HG02981 (cell line): ENCODE results near the gene TFCP2L1.
"Not testable (repeated sequence)": the region's sequence is repeated elsewhere in the genome, so short reads cannot be mapped to it uniquely, and the experiment has no call there.

ENCODE experiments used
- ATAC-seq: cut with Tn5 transposase; IDR thresholded peaks from one replicate; pipeline ENCODE4 v1.9.1; 2021; ENCODE audit warnings: mild to moderate bottlenecking, moderate library complexity; ENCODE audit not compliant: unreplicated experiment

The TFCP2L1 gene

GRCh38 chr2:121227381-121228144 lies 57.4 kb downstream of the TFCP2L1 start:
- not testable (repeated sequence) for ATAC-seq

DNA sequence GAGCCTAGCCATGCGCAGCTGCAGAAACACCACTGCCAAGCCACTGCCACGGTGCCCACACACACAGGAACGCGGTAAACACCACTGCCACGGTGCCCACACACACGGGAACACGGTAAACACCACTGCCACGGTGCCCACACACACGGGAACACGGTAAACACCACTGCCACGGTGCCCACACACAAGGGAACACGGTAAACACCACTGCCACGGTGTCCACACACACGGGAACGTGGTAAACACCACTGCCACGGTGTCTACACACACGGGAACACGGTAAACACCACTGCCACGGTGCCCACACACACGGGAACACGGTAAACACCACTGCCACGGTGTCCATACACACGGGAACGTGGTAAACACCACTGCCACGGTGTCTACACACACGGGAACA lies 59.3 kb downstream of the TFCP2L1 start:
- ATAC-seq = not testable (repeated sequence)

DNA sequence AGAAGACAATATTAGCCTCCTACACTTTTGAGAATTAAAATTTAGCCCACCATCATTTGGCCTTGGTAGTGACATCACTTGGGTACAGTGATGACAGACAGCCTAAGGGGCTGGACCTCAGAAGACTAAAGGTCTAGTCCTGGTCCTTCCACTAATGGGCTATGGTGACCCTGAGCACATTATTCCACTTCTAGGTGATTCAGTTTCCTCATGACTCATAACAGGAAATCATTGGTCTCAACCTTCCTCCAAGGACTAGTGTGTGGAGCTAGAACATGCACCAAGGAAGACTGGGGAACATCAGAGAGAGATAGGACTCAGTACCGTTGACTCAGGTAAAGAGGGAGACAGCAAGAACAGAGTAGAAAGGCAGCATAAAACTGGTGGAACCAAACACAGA lies 64.0 kb downstream of the TFCP2L1 start:
- no peak for ATAC-seq

DNA sequence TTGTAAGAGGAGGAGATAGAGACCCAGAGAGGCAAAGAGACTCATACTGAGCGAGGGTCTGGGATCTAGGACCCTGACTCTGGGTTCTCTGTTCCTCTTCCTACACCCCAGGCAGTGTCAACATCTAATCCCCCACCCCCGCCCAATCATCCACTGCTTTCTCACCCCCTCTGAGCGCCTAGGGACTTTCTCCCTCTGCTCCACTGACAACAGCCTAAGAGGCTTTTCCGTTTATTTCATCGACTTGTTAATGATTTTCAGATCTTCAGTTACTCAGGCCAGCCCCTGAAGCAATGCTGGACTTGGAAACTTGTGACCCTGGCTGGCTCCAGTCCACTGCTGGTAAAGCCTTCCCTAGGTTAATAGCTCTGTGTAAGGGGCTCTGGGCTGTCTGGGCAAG lies 65.1 kb downstream of the TFCP2L1 start:
- no peak for ATAC-seq

- no peak for ATAC-seq
These were observed 66.5 kb downstream of the TFCP2L1 start for GRCh38 chr2:121218386-121218938.

DNA sequence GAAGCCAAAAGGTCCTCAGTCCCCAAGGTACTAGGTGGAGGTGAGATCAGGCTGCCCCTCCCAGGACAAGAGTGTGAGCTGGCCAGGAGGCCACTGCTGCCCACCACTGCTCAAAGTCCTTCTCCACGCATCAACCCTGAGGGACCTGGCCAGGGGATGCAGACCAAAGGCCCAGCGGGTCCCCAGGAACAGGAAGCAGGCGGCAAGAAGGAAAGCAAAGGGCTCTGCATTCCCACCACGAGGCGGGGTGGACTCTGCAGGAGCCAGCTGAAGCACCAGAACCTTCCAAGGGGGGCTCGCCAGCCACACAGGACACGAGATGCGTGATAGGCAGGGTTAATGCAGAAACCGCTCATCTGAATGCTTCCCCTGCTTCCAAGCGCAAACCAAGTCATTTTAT lies 67.4 kb downstream of the TFCP2L1 start:
- no peak for ATAC-seq

DNA sequence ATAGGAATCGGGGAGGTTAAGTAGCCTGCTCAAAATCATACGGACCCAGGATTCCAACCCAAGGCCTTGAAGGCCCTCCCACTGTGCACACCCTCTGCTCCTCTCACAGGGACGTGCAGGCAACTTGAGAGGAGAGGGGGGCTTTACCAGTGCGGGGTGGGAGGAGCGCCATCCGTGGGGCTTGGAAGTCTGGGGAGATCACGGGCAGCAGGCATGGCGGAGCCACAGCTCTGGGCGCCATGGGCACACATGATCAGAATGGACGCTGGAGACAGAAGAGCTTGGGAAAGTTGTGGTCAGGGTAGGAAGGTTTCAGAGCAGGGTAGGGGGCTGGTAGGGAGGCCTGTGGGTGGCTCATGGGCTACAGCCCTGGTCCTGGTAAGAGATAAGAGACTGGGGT lies 70.7 kb downstream of the TFCP2L1 start:
- no peak for ATAC-seq

DNA sequence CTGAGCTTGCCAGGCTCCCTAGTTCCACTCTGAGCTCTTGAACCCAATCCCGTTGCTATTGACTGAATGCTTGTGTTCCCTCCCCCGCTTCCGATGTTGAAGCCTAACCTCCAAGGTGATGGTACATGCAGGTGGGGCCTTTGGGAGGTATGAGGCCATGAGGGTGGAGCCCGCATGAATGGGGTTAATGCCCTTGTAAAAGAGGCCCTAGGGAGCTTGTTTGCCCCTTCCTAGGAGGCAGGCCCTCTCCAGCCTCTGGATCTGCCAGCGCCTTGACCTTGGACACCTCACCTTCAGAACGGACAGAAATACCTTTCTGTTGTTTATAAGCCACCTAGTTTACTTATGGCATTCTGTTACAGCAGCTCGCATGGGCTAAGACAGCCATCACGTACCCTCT lies 71.6 kb downstream of the TFCP2L1 start:
- no peak for ATAC-seq

GRCh38 chr2:121212661-121213325 lies 72.2 kb downstream of the TFCP2L1 start:
- no peak for ATAC-seq

DNA sequence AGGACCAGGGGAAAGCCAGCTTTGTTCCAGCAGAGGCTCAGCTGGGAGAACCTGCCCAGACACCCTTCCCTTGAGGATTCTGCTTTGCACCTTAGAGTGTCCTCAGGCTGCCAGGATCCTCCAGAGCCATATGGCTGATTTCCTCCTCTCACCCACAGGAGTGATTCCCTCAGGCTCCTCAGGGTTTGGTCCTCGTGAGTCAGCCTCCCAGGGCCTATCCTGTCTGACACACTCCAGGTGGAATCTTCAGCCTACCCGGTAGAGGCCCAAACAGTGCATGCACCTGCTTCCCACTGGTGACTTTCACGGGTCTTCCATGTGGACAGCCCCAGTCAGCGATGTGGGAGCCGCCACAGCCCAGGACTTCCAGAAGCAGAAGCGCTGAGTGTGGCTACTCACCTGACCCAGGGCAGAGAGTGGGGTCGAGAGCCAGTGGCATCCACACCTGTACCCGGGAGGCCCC lies 73.3 kb downstream of the TFCP2L1 start:
- ATAC-seq = no peak

DNA sequence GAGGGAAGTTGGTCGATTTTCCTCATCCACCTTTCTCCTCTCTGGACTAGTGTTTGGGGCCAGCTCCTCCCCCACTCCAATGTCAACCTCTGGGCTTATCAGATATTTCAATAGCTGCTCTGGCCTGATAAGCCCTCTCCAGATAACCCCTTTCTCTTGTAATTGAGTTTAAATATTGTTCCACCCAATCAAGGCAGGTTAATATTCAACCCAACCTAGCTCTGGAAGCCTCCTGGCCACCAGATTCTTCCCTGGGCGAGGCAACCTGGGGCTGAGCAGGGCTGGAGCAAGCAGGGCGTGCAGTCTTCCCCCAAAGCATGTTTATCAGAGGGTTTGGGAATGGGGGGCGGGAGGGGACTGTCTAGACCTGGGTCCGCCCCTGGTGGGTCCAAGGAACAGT lies 73.8 kb downstream of the TFCP2L1 start:
- no peak for ATAC-seq

DNA sequence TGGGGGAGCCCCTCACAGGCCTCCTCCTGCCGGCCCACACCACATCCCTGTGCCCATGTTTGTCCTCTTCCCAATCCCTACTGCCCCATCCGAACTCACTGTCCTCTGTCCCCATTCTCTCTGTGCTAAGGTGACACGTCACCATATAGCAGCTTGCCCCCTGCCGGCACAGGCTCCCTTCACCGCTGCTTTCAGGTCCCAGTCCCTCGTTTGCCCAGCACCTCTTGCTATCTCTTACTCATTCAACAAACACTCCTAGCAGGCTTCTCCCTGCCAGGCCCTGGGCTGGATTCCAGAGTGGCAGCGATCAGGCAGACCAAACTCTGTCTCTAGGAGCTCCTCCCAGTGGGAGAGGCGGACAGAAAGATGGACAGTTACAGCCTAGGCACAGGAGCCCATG lies 74.3 kb downstream of the TFCP2L1 start:
- ATAC-seq = no peak

DNA sequence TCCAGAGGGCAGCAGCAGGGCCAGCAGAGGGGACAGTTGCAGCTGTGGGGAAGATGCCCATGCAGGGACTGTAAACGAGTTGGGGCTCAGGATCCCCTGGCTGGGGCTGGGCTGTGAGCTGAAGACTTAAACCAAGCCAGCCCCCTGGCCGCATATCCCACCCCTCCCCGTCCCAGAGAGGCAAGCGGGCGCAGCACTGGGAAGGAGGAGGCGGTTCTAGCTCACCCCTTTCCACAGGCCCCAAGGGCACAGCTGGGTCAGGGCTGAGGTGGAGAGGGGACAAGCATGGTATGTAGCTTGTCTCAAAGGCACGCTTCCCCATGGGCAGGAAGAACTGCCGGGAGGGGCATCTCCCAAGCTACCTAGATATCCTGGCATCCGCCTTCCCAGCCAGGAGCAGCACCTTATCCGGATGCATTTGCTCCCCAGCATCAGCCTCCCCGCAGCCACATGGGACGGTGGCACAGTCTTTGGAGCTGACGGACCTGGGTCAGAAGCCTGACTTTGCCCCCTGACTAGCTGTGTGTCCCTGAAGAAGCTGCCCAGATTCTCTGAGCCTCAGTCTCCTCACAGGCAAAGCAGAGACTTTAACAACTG lies 75.9 kb downstream of the TFCP2L1 start:
- ATAC-seq = no peak

DNA sequence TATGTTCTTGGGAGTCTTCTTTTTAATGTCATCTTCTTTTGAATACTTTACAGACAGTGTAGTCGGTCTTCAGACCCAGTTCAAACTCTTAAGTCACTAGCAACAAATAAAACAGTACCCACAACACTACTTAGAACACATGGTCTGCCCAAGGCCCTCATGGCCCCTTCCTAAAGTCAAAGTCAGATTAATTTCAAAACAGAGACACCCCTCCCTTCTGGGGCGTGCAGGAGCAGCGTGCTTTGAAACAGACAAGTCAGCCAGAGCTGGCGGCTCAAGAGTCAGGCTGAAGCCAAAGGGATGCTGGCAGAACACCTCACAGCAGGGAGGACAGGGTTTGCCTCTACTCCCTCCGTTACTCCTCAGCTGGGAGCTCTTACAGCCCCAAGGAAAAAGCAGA lies 77.5 kb downstream of the TFCP2L1 start:
- no peak for ATAC-seq

GRCh38 chr2:121205321-121205942 lies 79.6 kb downstream of the TFCP2L1 start:
- no peak for ATAC-seq

DNA sequence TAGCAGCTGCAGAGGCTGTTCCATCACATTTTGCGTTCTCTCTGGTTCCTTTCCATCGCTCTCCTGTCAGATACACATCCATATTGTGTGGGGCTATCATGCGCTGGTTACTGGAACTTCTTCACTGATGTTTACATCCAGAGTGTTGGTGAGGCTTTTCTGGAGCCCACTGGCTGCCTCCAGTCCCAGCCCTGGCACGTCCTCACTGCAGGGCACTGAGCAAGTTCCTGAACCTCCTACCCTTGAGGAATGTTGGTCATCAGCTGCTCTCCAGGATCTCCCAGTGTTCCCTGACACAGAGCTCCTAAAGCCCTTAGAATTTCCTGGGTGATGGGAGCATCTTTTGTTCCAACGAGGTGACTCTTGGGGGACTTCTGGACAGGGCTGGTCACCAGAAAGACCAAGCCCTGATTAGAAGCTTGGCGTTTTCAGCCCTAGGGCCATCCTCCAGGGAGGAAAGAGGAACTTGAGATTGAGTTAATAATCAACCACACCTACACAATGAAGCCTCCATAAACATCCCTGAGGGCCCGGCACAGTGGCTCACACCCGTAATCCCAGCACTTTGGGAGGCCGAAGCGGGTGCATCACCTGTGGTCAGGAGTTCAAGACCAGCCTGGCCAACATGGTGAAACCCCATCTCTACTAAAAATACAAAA lies 81.3 kb downstream of the TFCP2L1 start:
- no peak for ATAC-seq

GRCh38 chr2:121202541-121203310 lies 82.3 kb downstream of the TFCP2L1 start:
- ATAC-seq = no peak

GRCh38 chr2:121201796-121202195 lies 83.2 kb downstream of the TFCP2L1 start:
- ATAC-seq = no peak

DNA sequence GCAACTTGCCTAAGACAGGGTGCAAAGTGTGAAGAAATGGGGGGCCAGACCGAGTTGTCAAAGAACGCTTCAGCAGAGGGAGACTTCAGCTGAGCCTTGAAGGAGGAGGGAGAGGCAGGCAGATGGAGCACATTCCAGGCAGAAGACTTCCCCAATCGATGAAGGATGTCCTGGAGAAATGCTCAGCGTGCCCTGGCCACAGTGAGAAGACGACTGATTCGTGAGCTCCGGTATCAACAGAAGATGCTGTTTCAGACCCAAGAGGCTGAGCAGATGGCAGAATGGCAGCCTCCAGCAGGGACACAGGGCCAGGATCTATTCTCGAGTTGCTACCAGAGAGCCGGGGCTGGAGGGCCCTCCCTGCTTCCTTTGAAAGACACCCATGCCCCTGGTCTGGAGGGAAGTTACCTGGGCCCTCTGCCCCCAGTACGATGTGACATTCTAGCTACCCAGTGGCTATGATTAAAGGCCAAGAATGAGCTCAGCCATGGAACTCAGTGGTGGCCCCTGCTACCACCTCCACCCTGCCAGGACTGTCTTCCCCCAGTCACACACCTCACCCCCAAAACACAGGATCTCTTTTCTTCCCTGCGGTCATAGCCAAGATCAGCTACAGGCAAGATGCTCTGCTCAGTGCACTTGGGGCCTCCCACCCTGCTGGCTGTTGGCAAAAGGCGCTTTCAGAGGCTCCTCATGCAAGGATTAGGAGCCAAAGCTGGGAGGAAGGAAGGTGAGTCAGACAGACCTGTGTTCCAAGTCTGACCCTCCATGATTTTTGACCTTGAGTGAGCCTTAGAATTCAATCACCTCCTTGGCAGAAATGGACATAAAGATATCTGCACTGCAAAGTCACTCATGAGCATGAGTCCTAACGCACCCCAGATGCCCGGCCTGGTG lies 84.3 kb downstream of the TFCP2L1 start:
- no peak for ATAC-seq
